HG03439 (cell line): ENCODE results near the gene IFNL1.
"Not testable (repeated sequence)": the region's sequence is repeated elsewhere in the genome, so short reads cannot be mapped to it uniquely, and the experiment has no call there.

Experiments used
- ATAC-seq: cut with Tn5 transposase; IDR thresholded peaks from one replicate; pipeline ENCODE4 v1.9.1; 2021; ENCODE audit warnings: mild to moderate bottlenecking, moderate library complexity; ENCODE audit not compliant: unreplicated experiment

Gene IFNL1

GRCh38 chr19:39328046-39328705 lies 32.0 kb downstream of the IFNL1 start:
- ATAC-seq: no peak

- ATAC-seq: no peak
These were observed 33.7 kb downstream of the IFNL1 start for GRCh38 chr19:39329948-39330347.

- no peak for ATAC-seq
These were observed 36.1 kb downstream of the IFNL1 start for GRCh38 chr19:39332293-39332692.

GRCh38 chr19:39332738-39333137 lies 36.5 kb downstream of the IFNL1 start:
- ATAC-seq: not testable (repeated sequence)

- ATAC-seq: no peak
These were observed 37.3 kb downstream of the IFNL1 start for GRCh38 chr19:39333507-39333906.

GRCh38 chr19:39334444-39334976 lies 38.3 kb downstream of the IFNL1 start:
- ATAC-seq: no peak

GRCh38 chr19:39335168-39335548 lies 39.0 kb downstream of the IFNL1 start:
- no peak for ATAC-seq

GRCh38 chr19:39336483-39336882 lies 40.3 kb downstream of the IFNL1 start:
- ATAC-seq: no peak

GRCh38 chr19:39339674-39340073 lies 43.5 kb downstream of the IFNL1 start:
- no peak for ATAC-seq

- ATAC-seq: not testable (repeated sequence)
These were observed 43.9 kb downstream of the IFNL1 start for GRCh38 chr19:39340156-39340555.

- no peak for ATAC-seq
These were observed 45.0 kb downstream of the IFNL1 start for GRCh38 chr19:39341129-39341718.

- ATAC-seq: peak; percentile 92
These were observed 45.8 kb downstream of the IFNL1 start, which contains the start of gene SAMD4B for GRCh38 chr19:39341719-39342604. Gene SAMD4B (plus strand): TSS chr19:39342421. CDS start chr19:39356894, 14,473 bp downstream.

GRCh38 chr19:39342647-39343305 lies 46.6 kb downstream of the IFNL1 start:
- ATAC-seq: no peak

- no peak for ATAC-seq
These were observed 49.7 kb downstream of the IFNL1 start for GRCh38 chr19:39345956-39346355.

GRCh38 chr19:39347332-39348164 lies 51.3 kb downstream of the IFNL1 start:
- ATAC-seq: no peak
